Measurements from ENCODE around the gene CD79B.
"Not testable (repeated sequence)": the region's sequence is repeated elsewhere in the genome, so short reads cannot be mapped to it uniquely, and the experiment has no call there.

- not testable (repeated sequence) for TF ChIP-seq CTCF, POLR2A, EP300 (IDR thresholded peaks at IDR 0.05)
These were observed 47.0 kb downstream of the CD79B start for GRCh38 chr17:63885119-63885518.
